ENCODE measurements around the gene TGFBR3L. TPM values are rescaled to one million over a fixed set of nuclear protein-coding genes. Genes with fewer than 3 reads are reported as not detected.
A peak's percentile ranks its signal among the peaks of the same experiment; 100 is the strongest.

Gene TGFBR3L
- total RNA-seq, 1 donor from 2014 or later, result 1.2 TPM

- Mint-ChIP-seq H3K27me3 (ENCODE audit: low read depth) (no peaks in the 10 kb centered on the region), H3K36me3 (peaks cover 26% of the 10 kb centered on the region), H3K4me3 (no peak overlapping the region), H3K9me3 (no peaks in the 10 kb centered on the region), H3K4me1 (peaks cover 5% of the 10 kb centered on the region), H3K27ac (no peak overlapping the region)
- DNase-seq (ENCODE audit: low spot score in 2 of 2, unreplicated experiment in 2 of 2), result no peak
- no peak for TF ChIP-seq CTCF (IDR thresholded peaks at IDR 0.05; ENCODE audit: unreplicated experiment)
Observed at GRCh38 chr19:7962644-7963268, 48.1 kb downstream of the TGFBR3L start.

GRCh38 chr19:7963566-7963965 lies 48.9 kb downstream of the TGFBR3L start:
- Mint-ChIP-seq H3K9me3 (no peaks in the 10 kb centered on the region), H3K4me3 (no peak overlapping the region), H3K36me3 (peaks cover 26% of the 10 kb centered on the region), H3K27me3 (ENCODE audit: low read depth) (no peaks in the 10 kb centered on the region), H3K27ac (no peak overlapping the region), H3K4me1 (peaks cover 5% of the 10 kb centered on the region)
- TF ChIP-seq CTCF (IDR thresholded peaks at IDR 0.05; ENCODE audit: unreplicated experiment), result no peak
- DNase-seq (ENCODE audit: low spot score in 2 of 2, unreplicated experiment in 2 of 2), result no peak

GRCh38 chr19:7965259-7965841 lies 50.7 kb downstream of the TGFBR3L start:
- Mint-ChIP-seq H3K9me3 (no peaks in the 10 kb centered on the region), H3K4me3 (no peak overlapping the region), H3K4me1 (peaks cover 5% of the 10 kb centered on the region), H3K27me3 (ENCODE audit: low read depth) (no peaks in the 10 kb centered on the region), H3K27ac (peak overlapping the region; percentile 74), H3K36me3 (peaks cover 28% of the 10 kb centered on the region)
- no peak for DNase-seq (ENCODE audit: low spot score in 2 of 2, unreplicated experiment in 2 of 2)
- no peak for TF ChIP-seq CTCF (IDR thresholded peaks at IDR 0.05; ENCODE audit: unreplicated experiment)

- Mint-ChIP-seq H3K36me3 (peaks cover 32% of the 10 kb centered on the region), H3K4me3 (no peak overlapping the region)
Observed at GRCh38 chr19:7965921-7966665, 51.5 kb downstream of the TGFBR3L start.

More at GRCh38 chr19:7965921-7966665, 51.5 kb downstream of the TGFBR3L start:
- H3K4me1 Mint-ChIP-seq, result peaks cover 5% of the 10 kb centered on the region
- TF ChIP-seq CTCF (IDR thresholded peaks at IDR 0.05; ENCODE audit: unreplicated experiment), result no peak
- H3K27me3 Mint-ChIP-seq (ENCODE audit: low read depth), result no peaks in the 10 kb centered on the region
- H3K27ac Mint-ChIP-seq, result peak overlapping the region; percentile 4
- no peaks in the 10 kb centered on the region for H3K9me3 Mint-ChIP-seq
- DNase-seq (ENCODE audit: low spot score in 2 of 2, unreplicated experiment in 2 of 2), result no peak

Data from mesothelial cell of epicardium (in vitro differentiated cells).